Endothelial cell of umbilical vein (primary cell): ENCODE measurements around the gene NBEAL1. TPM values are rescaled to one million over a fixed set of nuclear protein-coding genes. Genes with fewer than 3 reads are reported as not detected.
A peak's percentile ranks its signal among the peaks of the same experiment; 100 is the strongest.
"Not testable (repeated sequence)": the region's sequence is repeated elsewhere in the genome, so short reads cannot be mapped to it uniquely, and the experiment has no call there.

Experiments used
- BruUV-seq: library from RNA; stranded (reverse); fragments of 400-500 nt; replicated peaks from 2 replicates; lab custom pipeline; 2021; lab: Mats Ljungman, UMichigan
- CTCF ChIA-PET: fragments of 300-600, 350-600 bp; sonication (Branson Sonifier 250); formaldehyde crosslinking; loops from one replicate; lab custom pipeline; 2021; ENCODE audit warnings: antibody characterized with exemption, inconsistent platforms; lab: Charles Lee
- POLR2A ChIA-PET: fragments of 300-600, 350-600 bp; sonication (Branson Sonifier 250); formaldehyde crosslinking; loops from one replicate; lab custom pipeline; 2021; ENCODE audit warnings: antibody characterized with exemption, inconsistent platforms; lab: Charles Lee
- DNase-seq: peaks from one replicate; pipeline ENCODE4 v3.0.0-alpha.2; 2011; ENCODE audit warnings: low read depth, low spot score
- FAIRE-seq: peaks from 2 replicates; lab custom pipeline; 2011; peaks lifted over from hg19 to GRCh38; lab: Jason Lieb, UNC
- H2AFZ ChIP-seq: 2 replicates; pipeline ENCODE4 v1.6.0; 2012; ENCODE audit warnings: low read depth, low read length, control low read depth, inconsistent platforms
- H3K27ac ChIP-seq: 2 replicates; pipeline ENCODE4 v1.5.1; 2011; ENCODE audit warnings: low read depth, mild to moderate bottlenecking, control low read depth, low read length, moderate library complexity; ENCODE audit not compliant: insufficient read depth
- H3K27me3 ChIP-seq, 2 experiments: 2 replicates each; pipeline versions ENCODE4 v1.6.0 to v1.6.1; 2011; ENCODE audit warnings: low read length in 2 of 2, mixed read lengths in 1 of 2; ENCODE audit not compliant: control insufficient read depth in 2 of 2, insufficient read depth in 2 of 2
- H3K36me3 ChIP-seq, 2 experiments: 2 replicates in 1 of 2; 3 replicates in 1 of 2; pipeline ENCODE4 v1.5.1; 2011; ENCODE audit warnings: low read length in 2 of 2, mild to moderate bottlenecking in 1 of 2, moderate library complexity in 1 of 2; ENCODE audit not compliant: control insufficient read depth in 2 of 2, insufficient read depth in 2 of 2; ENCODE audit errors: extremely low read depth in 1 of 2
- H3K4me1 ChIP-seq: 3 replicates; pipeline ENCODE4 v1.5.1; 2011; ENCODE audit warnings: mild to moderate bottlenecking, low read length; ENCODE audit not compliant: control insufficient read depth, insufficient read depth; ENCODE audit errors: extremely low read depth
- H3K4me2 ChIP-seq: 2 replicates; pipeline ENCODE4 v1.6.1; 2011; ENCODE audit warnings: low read length, control low read depth, mixed read lengths; ENCODE audit not compliant: insufficient read depth
- H3K4me3 ChIP-seq, 3 experiments: fragments of 200-600 bp in 1 of 3; sonication (generic), shearing (Covaris generic) in 1 of 3; replicated peaks in 1 of 3; 2 replicates each; pipeline ENCODE4 v1.5.1; 2011 to 2016; ENCODE audit warnings: control low read depth in 3 of 3, low read length in 3 of 3, mild to moderate bottlenecking in 2 of 3, inconsistent platforms in 1 of 3, low read depth in 1 of 3, moderate library complexity in 1 of 3; ENCODE audit not compliant: insufficient read depth in 1 of 3
- H3K79me2 ChIP-seq: 2 replicates; pipeline ENCODE4 v1.6.0; 2012; ENCODE audit warnings: low read length, inconsistent platforms; ENCODE audit not compliant: control insufficient read depth, insufficient read depth
- H3K9ac ChIP-seq: replicated peaks from 2 replicates; pipeline ENCODE3; 2011; ENCODE audit warnings: low read length, control low read depth; ENCODE audit not compliant: insufficient read depth; ENCODE audit errors: extremely low read depth
- H3K9me1 ChIP-seq: replicated peaks from 3 replicates; pipeline ENCODE4 v1.6.0; 2011; ENCODE audit warnings: mild to moderate bottlenecking, low read length; ENCODE audit not compliant: control insufficient read depth, insufficient read depth; ENCODE audit errors: extremely low read depth
- H3K9me3 ChIP-seq: replicated peaks from 2 replicates; pipeline ENCODE4 v1.5.1; 2012; ENCODE audit warnings: low read length, inconsistent platforms; ENCODE audit not compliant: control insufficient read depth, insufficient read depth
- H4K20me1 ChIP-seq: replicated peaks from 2 replicates; pipeline ENCODE3; 2011; ENCODE audit warnings: mild to moderate bottlenecking, low read length; ENCODE audit not compliant: control insufficient read depth, insufficient read depth; ENCODE audit errors: extremely low read depth
- EZH2 ChIP-seq: IDR thresholded peaks from 2 replicates; pipeline ENCODE4 v1.6.1; 2012; ENCODE audit warnings: borderline replicate concordance, low read depth, mild to moderate bottlenecking, moderate library complexity, low read length, inconsistent platforms; ENCODE audit not compliant: severe bottlenecking
- FOS ChIP-seq: IDR thresholded peaks from 2 replicates; pipeline ENCODE4 v1.6.1; 2011; ENCODE audit warnings: mild to moderate bottlenecking, low read length, moderate library complexity, borderline replicate concordance; ENCODE audit not compliant: insufficient read depth
- GATA2 ChIP-seq: IDR thresholded peaks from 2 replicates; pipeline ENCODE4 v1.7.0; 2011; ENCODE audit warnings: low read depth, mild to moderate bottlenecking, moderate library complexity, mixed read lengths, low read length; ENCODE audit not compliant: insufficient read length, insufficient read depth
- JUN ChIP-seq: IDR thresholded peaks from 2 replicates; pipeline ENCODE4 v1.6.1; 2011; ENCODE audit warnings: borderline replicate concordance, low read depth; ENCODE audit not compliant: insufficient read length, insufficient read depth
- MAX ChIP-seq: IDR thresholded peaks from 2 replicates; pipeline ENCODE4 v1.6.1; 2011; ENCODE audit not compliant: insufficient read depth, insufficient read length
- MYC ChIP-seq: IDR thresholded peaks from one replicate; pipeline ENCODE4 v1.6.1; 2011; ENCODE audit warnings: mild to moderate bottlenecking, low read depth, low read length
- POLR2A ChIP-seq: IDR thresholded peaks from 2 replicates; pipeline ENCODE4 v1.6.1; 2012; ENCODE audit warnings: low read depth, mild to moderate bottlenecking, control low read depth, low read length
- POLR2AphosphoS5 ChIP-seq: IDR thresholded peaks from 2 replicates; pipeline ENCODE4 v1.6.1; 2012; ENCODE audit warnings: low read depth, mild to moderate bottlenecking, control low read depth, low read length, moderate library complexity; ENCODE audit not compliant: insufficient read depth
- dilution Hi-C: fragments of 300-500 bp; cut with MboI; formaldehyde crosslinking; loops from one replicate; pipeline ENCODE4 v1.15.0; 2019; ENCODE audit warnings: low sequenced_read_pairs; ENCODE audit not compliant: extremely low pct_ligation_motif_present
- intact Hi-C: fragments of 100-400 bp; cut with micrococcal nuclease; formaldehyde crosslinking; loops from one replicate; pipeline ENCODE4 v1.10.0; 2022
- polyA plus RNA-seq, 4 experiments: library from polyadenylated mRNA; depleted of rRNA in 3 of 4; stranded (reverse) in 3 of 4; unstranded in 1 of 4; fragments of >200 nt; gene quantifications; 2 replicates each; pipeline versions ENCODE4 v1.2.1 to v1.2.3, GENCODE V29; 2011 to 2012; ENCODE audit warnings: missing spikeins in 1 of 4
- total RNA-seq: library from RNA; stranded (reverse); gene quantifications from 2 replicates; pipeline ENCODE4 v1.2.3, GENCODE V29; 2021
- TF ChIP-seq, protein P1 (sequence below), 2 donors: IDR thresholded peaks; 1 replicate in 1 of 2; 2 replicates in 1 of 2; pipeline ENCODE4 v1.5.1; 2011; ENCODE audit warnings: low read length in 2 of 2, mild to moderate bottlenecking in 2 of 2, moderate library complexity in 2 of 2, control low read depth in 1 of 2, inconsistent platforms in 1 of 2, low read depth in 1 of 2; ENCODE audit not compliant: insufficient read depth in 1 of 2; ENCODE audit errors: extremely low read depth in 1 of 2

Gene NBEAL1
- total and polyA plus RNA-seq, 2 donors (not counting 3 experiments of a cell fraction or from before 2014, with no cell fraction given), result 2.1 to 23.3 TPM

GRCh38 chr2:203097735-203098134 lies 83.1 kb downstream of the NBEAL1 start:
- no peaks in the 10 kb centered on the region for H3K36me3 ChIP-seq
- intact Hi-C loops (no loop called here), dilution Hi-C loops (no loop called here)
- H3K4me3 ChIP-seq, result no peak overlapping the region
- H3K4me2 ChIP-seq, result no peak overlapping the region
- no peaks in the 10 kb centered on the region for H3K9me3 ChIP-seq
- no peaks in the 10 kb centered on the region for H3K9me1 ChIP-seq
- H2AFZ ChIP-seq, result no peak overlapping the region
- CTCF ChIA-PET, result interaction anchor here (0.9 to 1.3 kb wide), 2 partner anchors 14 to 112 kb away, joined by 3 to 5 read pairs; no protein-coding TSS in a partner anchor
- DNase-seq (peak; percentile 25), FAIRE-seq (no peak)
- H3K4me1 ChIP-seq, result no peaks in the 10 kb centered on the region
- TF ChIP-seq POLR2AphosphoS5 (no peak), POLR2A (no peak), MYC (no peak), EZH2 (no peak), JUN (no peak), GATA2 (no peak), MAX (no peak), FOS (no peak)
- TF ChIP-seq, protein P1, sequence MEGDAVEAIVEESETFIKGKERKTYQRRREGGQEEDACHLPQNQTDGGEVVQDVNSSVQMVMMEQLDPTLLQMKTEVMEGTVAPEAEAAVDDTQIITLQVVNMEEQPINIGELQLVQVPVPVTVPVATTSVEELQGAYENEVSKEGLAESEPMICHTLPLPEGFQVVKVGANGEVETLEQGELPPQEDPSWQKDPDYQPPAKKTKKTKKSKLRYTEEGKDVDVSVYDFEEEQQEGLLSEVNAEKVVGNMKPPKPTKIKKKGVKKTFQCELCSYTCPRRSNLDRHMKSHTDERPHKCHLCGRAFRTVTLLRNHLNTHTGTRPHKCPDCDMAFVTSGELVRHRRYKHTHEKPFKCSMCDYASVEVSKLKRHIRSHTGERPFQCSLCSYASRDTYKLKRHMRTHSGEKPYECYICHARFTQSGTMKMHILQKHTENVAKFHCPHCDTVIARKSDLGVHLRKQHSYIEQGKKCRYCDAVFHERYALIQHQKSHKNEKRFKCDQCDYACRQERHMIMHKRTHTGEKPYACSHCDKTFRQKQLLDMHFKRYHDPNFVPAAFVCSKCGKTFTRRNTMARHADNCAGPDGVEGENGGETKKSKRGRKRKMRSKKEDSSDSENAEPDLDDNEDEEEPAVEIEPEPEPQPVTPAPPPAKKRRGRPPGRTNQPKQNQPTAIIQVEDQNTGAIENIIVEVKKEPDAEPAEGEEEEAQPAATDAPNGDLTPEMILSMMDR (IDR thresholded peaks at IDR 0.05; ENCODE audit: extremely low read depth in 1 of 2, insufficient read depth in 1 of 2, low read depth in 1 of 2, low read length in 2 of 2), result peak; percentile 5 to 17
- no peaks in the 10 kb centered on the region for H4K20me1 ChIP-seq
- no peak overlapping the region for H3K27ac ChIP-seq
- no peaks in the 10 kb centered on the region for H3K79me2 ChIP-seq
- BruUV-seq, result no TSS peak
- POLR2A ChIA-PET, result no interaction called here
- H3K27me3 ChIP-seq, result no peaks in the 10 kb centered on the region
- no peak overlapping the region for H3K9ac ChIP-seq

DNA sequence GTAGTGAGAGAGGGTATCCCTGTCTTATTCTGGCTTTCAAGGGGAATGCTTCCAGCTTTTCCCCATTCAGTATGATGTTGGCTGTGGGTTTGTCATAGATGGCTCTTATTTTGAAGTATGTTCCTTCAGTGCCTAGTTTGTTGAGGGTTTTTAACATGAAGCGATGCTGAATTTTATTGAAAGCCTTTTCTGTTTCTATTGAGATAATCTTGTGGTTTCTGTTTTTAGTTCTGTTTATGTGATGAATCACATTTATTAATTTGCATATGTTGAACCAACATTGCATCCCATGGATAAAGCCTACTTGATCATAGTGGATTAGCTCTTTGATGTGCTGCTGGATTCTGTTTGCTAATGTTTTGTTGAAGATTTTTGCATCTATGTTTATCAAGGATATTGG lies 87.7 kb downstream of the NBEAL1 start:
- intact Hi-C loops, result loop anchor here (10.0 kb wide), 1 partner anchor 188 kb away; the partner anchor contains the start of genes CARF and WDR12
- dilution Hi-C loops, H3K4me2 ChIP-seq, CTCF ChIA-PET, H3K27ac ChIP-seq, H2AFZ ChIP-seq, H3K9ac ChIP-seq, POLR2A ChIA-PET, H3K4me3 ChIP-seq, DNase-seq, FAIRE-seq, H4K20me1 ChIP-seq, H3K27me3 ChIP-seq, H3K9me3 ChIP-seq, BruUV-seq, H3K36me3 ChIP-seq, H3K9me1 ChIP-seq, H3K79me2 ChIP-seq: not testable (repeated sequence)
- peaks cover 16% of the 10 kb centered on the region for H3K4me1 ChIP-seq
